Measurements from ENCODE around the gene KIR2DL3. TPM values are rescaled to one million over a fixed set of nuclear protein-coding genes. Genes with fewer than 3 reads are reported as not detected.

The KIR2DL3 gene
- polyA plus RNA-seq, 5 donors, result 0.16 to 0.35 (median 0.18) TPM; not detected in 1

DNA sequence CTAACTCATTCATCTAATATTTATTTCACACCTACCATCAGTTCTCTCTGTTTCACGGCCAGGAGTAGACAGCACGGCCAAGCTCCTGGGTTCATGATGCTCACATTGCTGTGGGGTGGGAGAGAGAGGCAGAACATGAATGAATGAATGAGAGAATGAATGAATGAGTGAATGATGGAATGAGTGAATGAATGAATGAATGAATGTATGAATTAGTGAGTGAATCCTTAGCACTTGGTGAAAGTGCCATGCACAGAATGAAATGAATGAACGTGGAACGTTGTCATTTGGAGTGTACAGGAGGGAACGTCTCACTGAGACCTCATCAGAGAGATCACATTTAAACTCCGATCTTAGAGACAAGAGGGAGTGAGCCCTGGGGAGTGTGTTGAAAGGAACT is 53.2 kb downstream of the KIR2DL3 start:
- no peak for DNase-seq

GRCh38 chr19:54792814-54793213 is 54.5 kb downstream of the KIR2DL3 start:
- no peak for DNase-seq

- no peak for DNase-seq
These were observed 57.4 kb downstream of the KIR2DL3 start for GRCh38 chr19:54795758-54796157.

Other genes starting within 250 kb of the KIR2DL3 start
- 1 to 10 TPM in 1 of 5 donors, under 1 TPM in 1, not detected in 3; 0.38 to 1.6 TPM for gene LAIR2, start 235.7 kb upstream of the KIR2DL3 start, polyA plus RNA-seq (ENCODE audit: insufficient read depth in 1 of 5, insufficient read length in 5 of 5, low replicate concordance in 1 of 5)
- gene LILRA2, start 164.7 kb upstream of the KIR2DL3 start, polyA plus RNA-seq (ENCODE audit: insufficient read depth in 1 of 5, insufficient read length in 5 of 5, low replicate concordance in 1 of 5), result 1 to 10 TPM in 2 of 5 donors, under 1 TPM in 3; 0.76 to 1.7 (median 0.96) TPM
- gene LILRA1, start 144.9 kb upstream of the KIR2DL3 start, polyA plus RNA-seq (ENCODE audit: insufficient read depth in 1 of 5, insufficient read length in 5 of 5, low replicate concordance in 1 of 5), result under 1 TPM; 0.22 to 0.54 (median 0.41) TPM
- 1 to 10 TPM; 1.3 to 2.1 (median 1.7) TPM for gene LILRB1, start 108.0 kb upstream of the KIR2DL3 start, polyA plus RNA-seq (ENCODE audit: insufficient read depth in 1 of 5, insufficient read length in 5 of 5, low replicate concordance in 1 of 5)
- gene LILRB4, start 75.5 kb upstream of the KIR2DL3 start, polyA plus RNA-seq (ENCODE audit: insufficient read depth in 1 of 5, insufficient read length in 5 of 5, low replicate concordance in 1 of 5), result 1 to 10 TPM; 1.1 to 1.7 (median 1.4) TPM
- gene KIR3DL3, start 14.1 kb upstream of the KIR2DL3 start, polyA plus RNA-seq (ENCODE audit: insufficient read depth in 1 of 5, insufficient read length in 5 of 5, low replicate concordance in 1 of 5), result not detected
- gene KIR2DL1, start 31.3 kb downstream of the KIR2DL3 start, polyA plus RNA-seq (ENCODE audit: insufficient read depth in 1 of 5, insufficient read length in 5 of 5, low replicate concordance in 1 of 5), result under 1 TPM in 4 of 5 donors, not detected in 1; 0.13 to 0.26 (median 0.18) TPM
- gene KIR2DL4, start 65.1 kb downstream of the KIR2DL3 start, polyA plus RNA-seq (ENCODE audit: insufficient read depth in 1 of 5, insufficient read length in 5 of 5, low replicate concordance in 1 of 5), result under 1 TPM in 1 of 5 donors, not detected in 4; 0.09 TPM
- gene KIR3DL1, start 78.0 kb downstream of the KIR2DL3 start, polyA plus RNA-seq (ENCODE audit: insufficient read depth in 1 of 5, insufficient read length in 5 of 5, low replicate concordance in 1 of 5), result under 1 TPM in 3 of 5 donors, not detected in 2; 0.12 to 0.16 (median 0.13) TPM
- under 1 TPM in 3 of 5 donors, not detected in 2; 0.10 to 0.47 (median 0.19) TPM for gene KIR2DS4, start 94.2 kb downstream of the KIR2DL3 start, polyA plus RNA-seq (ENCODE audit: insufficient read depth in 1 of 5, insufficient read length in 5 of 5, low replicate concordance in 1 of 5)
- not detected for gene KIR3DL2, start 111.9 kb downstream of the KIR2DL3 start, polyA plus RNA-seq (ENCODE audit: insufficient read depth in 1 of 5, insufficient read length in 5 of 5, low replicate concordance in 1 of 5)
- under 1 TPM; 0.35 to 0.73 (median 0.60) TPM for gene FCAR, start 135.7 kb downstream of the KIR2DL3 start, polyA plus RNA-seq (ENCODE audit: insufficient read depth in 1 of 5, insufficient read length in 5 of 5, low replicate concordance in 1 of 5)
- 1 to 10 TPM in 1 of 5 donors, under 1 TPM in 4; 0.19 to 1.8 (median 0.33) TPM for gene NCR1, start 167.6 kb downstream of the KIR2DL3 start, polyA plus RNA-seq (ENCODE audit: insufficient read depth in 1 of 5, insufficient read length in 5 of 5, low replicate concordance in 1 of 5)
- under 1 TPM in 2 of 5 donors, not detected in 3; 0.07 to 0.11 TPM for gene NLRP7, start 209.0 kb downstream of the KIR2DL3 start, polyA plus RNA-seq (ENCODE audit: insufficient read depth in 1 of 5, insufficient read length in 5 of 5, low replicate concordance in 1 of 5)
- gene NLRP2, start 227.9 kb downstream of the KIR2DL3 start, polyA plus RNA-seq (ENCODE audit: insufficient read depth in 1 of 5, insufficient read length in 5 of 5, low replicate concordance in 1 of 5), result 10 to 100 TPM in 1 of 5 donors, 1 to 10 TPM in 4; 6.7 to 13.3 (median 9.2) TPM